ENCODE measurements around the gene METTL2B.
"Not testable (repeated sequence)": the region's sequence is repeated elsewhere in the genome, so short reads cannot be mapped to it uniquely, and the experiment has no call there.

Gene METTL2B

GRCh38 chr7:128456255-128456725, 20.3 kb upstream of the METTL2B start:
- H3K27ac ChIP-seq (ENCODE audit: low read depth, low read length) = peak overlapping the region; percentile 84
- peaks cover 36% of the 10 kb centered on the region for H3K4me1 ChIP-seq (ENCODE audit: control insufficient read depth, insufficient read depth, low read length)

GRCh38 chr7:128457385-128457784, 19.2 kb upstream of the METTL2B start:
- H3K27ac ChIP-seq (ENCODE audit: low read depth, low read length); H3K9ac ChIP-seq (ENCODE audit: low read length); H3K27me3 ChIP-seq (ENCODE audit: control insufficient read depth, insufficient read depth, low read length); H3K9me3 ChIP-seq (ENCODE audit: control insufficient read depth, insufficient read depth, low read depth, low read length): not testable (repeated sequence)
- Histone ChIP-seq H3K36me3 (ENCODE audit: control insufficient read depth, insufficient read depth, low read length) (peaks cover 17% of the 10 kb centered on the region), H3K4me1 (ENCODE audit: control insufficient read depth, insufficient read depth, low read length) (peaks cover 30% of the 10 kb centered on the region), H3K4me3 (ENCODE audit: low read depth, low read length) (peak overlapping the region; percentile 96)

More at GRCh38 chr7:128456255-128456725, 20.3 kb upstream of the METTL2B start:
- Histone ChIP-seq H3K4me3 (ENCODE audit: low read depth, low read length) (peak overlapping the region; percentile 96), H3K27me3 (ENCODE audit: control insufficient read depth, insufficient read depth, low read length) (no peaks in the 10 kb centered on the region), H3K36me3 (ENCODE audit: control insufficient read depth, insufficient read depth, low read length) (peaks cover 16% of the 10 kb centered on the region), H3K9ac (ENCODE audit: low read length) (peak overlapping the region; percentile 95), H3K9me3 (ENCODE audit: control insufficient read depth, insufficient read depth, low read depth, low read length) (no peaks in the 10 kb centered on the region)

GRCh38 chr7:128458956-128459355, 17.6 kb upstream of the METTL2B start:
- Histone ChIP-seq H3K27ac (ENCODE audit: low read depth, low read length) (no peak overlapping the region), H3K36me3 (ENCODE audit: control insufficient read depth, insufficient read depth, low read length) (peaks cover 19% of the 10 kb centered on the region), H3K27me3 (ENCODE audit: control insufficient read depth, insufficient read depth, low read length) (no peaks in the 10 kb centered on the region), H3K9ac (ENCODE audit: low read length) (no peak overlapping the region), H3K9me3 (ENCODE audit: control insufficient read depth, insufficient read depth, low read depth, low read length) (0 out of 2 replicates have a peak, but pooled peaks cover 6% of the 10 kb centered on the region), H3K4me1 (ENCODE audit: control insufficient read depth, insufficient read depth, low read length) (peaks cover 24% of the 10 kb centered on the region), H3K4me3 (ENCODE audit: low read depth, low read length) (no peak overlapping the region)

- Histone ChIP-seq H3K27ac (ENCODE audit: low read depth, low read length) (no peak overlapping the region), H3K4me1 (ENCODE audit: control insufficient read depth, insufficient read depth, low read length) (peaks cover 21% of the 10 kb centered on the region), H3K9me3 (ENCODE audit: control insufficient read depth, insufficient read depth, low read depth, low read length) (0 out of 2 replicates have a peak, but pooled peaks cover 6% of the 10 kb centered on the region), H3K9ac (ENCODE audit: low read length) (no peak overlapping the region), H3K36me3 (ENCODE audit: control insufficient read depth, insufficient read depth, low read length) (peaks cover 19% of the 10 kb centered on the region), H3K4me3 (ENCODE audit: low read depth, low read length) (no peak overlapping the region), H3K27me3 (ENCODE audit: control insufficient read depth, insufficient read depth, low read length) (no peaks in the 10 kb centered on the region)
Observed at GRCh38 chr7:128459394-128459878, 17.1 kb upstream of the METTL2B start.

- H3K9me3 ChIP-seq (ENCODE audit: control insufficient read depth, insufficient read depth, low read depth, low read length) = 0 out of 2 replicates have a peak, but pooled peaks cover 6% of the 10 kb centered on the region
- H3K27me3 ChIP-seq (ENCODE audit: control insufficient read depth, insufficient read depth, low read length) = no peaks in the 10 kb centered on the region
- H3K9ac ChIP-seq (ENCODE audit: low read length) = no peak overlapping the region
- peaks cover 6% of the 10 kb centered on the region; the same call in 1 of the 2 replicates for H3K4me1 ChIP-seq (ENCODE audit: control insufficient read depth, insufficient read depth, low read length)
- no peak overlapping the region for H3K4me3 ChIP-seq (ENCODE audit: low read depth, low read length)
- H3K27ac ChIP-seq (ENCODE audit: low read depth, low read length) = no peak overlapping the region
- H3K36me3 ChIP-seq (ENCODE audit: control insufficient read depth, insufficient read depth, low read length) = peaks cover 13% of the 10 kb centered on the region
Observed at GRCh38 chr7:128462460-128462859, 14.1 kb upstream of the METTL2B start.

GRCh38 chr7:128463345-128463744, 13.2 kb upstream of the METTL2B start:
- not testable (repeated sequence) for H3K4me3 ChIP-seq (ENCODE audit: low read depth, low read length); H3K9ac ChIP-seq (ENCODE audit: low read length); H3K4me1 ChIP-seq (ENCODE audit: control insufficient read depth, insufficient read depth, low read length); H3K9me3 ChIP-seq (ENCODE audit: control insufficient read depth, insufficient read depth, low read depth, low read length); H3K27me3 ChIP-seq (ENCODE audit: control insufficient read depth, insufficient read depth, low read length); H3K27ac ChIP-seq (ENCODE audit: low read depth, low read length); H3K36me3 ChIP-seq (ENCODE audit: control insufficient read depth, insufficient read depth, low read length)

GRCh38 chr7:128463933-128464332, 12.6 kb upstream of the METTL2B start:
- H3K9ac ChIP-seq (ENCODE audit: low read length); H3K27me3 ChIP-seq (ENCODE audit: control insufficient read depth, insufficient read depth, low read length); H3K36me3 ChIP-seq (ENCODE audit: control insufficient read depth, insufficient read depth, low read length); H3K4me1 ChIP-seq (ENCODE audit: control insufficient read depth, insufficient read depth, low read length); H3K4me3 ChIP-seq (ENCODE audit: low read depth, low read length); H3K9me3 ChIP-seq (ENCODE audit: control insufficient read depth, insufficient read depth, low read depth, low read length); H3K27ac ChIP-seq (ENCODE audit: low read depth, low read length): not testable (repeated sequence)

- H3K4me3 ChIP-seq (ENCODE audit: low read depth, low read length); H3K27me3 ChIP-seq (ENCODE audit: control insufficient read depth, insufficient read depth, low read length); H3K36me3 ChIP-seq (ENCODE audit: control insufficient read depth, insufficient read depth, low read length); H3K4me1 ChIP-seq (ENCODE audit: control insufficient read depth, insufficient read depth, low read length); H3K9ac ChIP-seq (ENCODE audit: low read length); H3K27ac ChIP-seq (ENCODE audit: low read depth, low read length); H3K9me3 ChIP-seq (ENCODE audit: control insufficient read depth, insufficient read depth, low read depth, low read length): not testable (repeated sequence)
Observed at GRCh38 chr7:128466871-128467270, 9.7 kb upstream of the METTL2B start.

- Histone ChIP-seq H3K36me3 (ENCODE audit: control insufficient read depth, insufficient read depth, low read length) (peaks cover 27% of the 10 kb centered on the region), H3K4me3 (ENCODE audit: low read depth, low read length) (peak overlapping the region; percentile 87), H3K9ac (ENCODE audit: low read length) (peak overlapping the region; percentile 92)
- H3K27ac ChIP-seq (ENCODE audit: low read depth, low read length); H3K4me1 ChIP-seq (ENCODE audit: control insufficient read depth, insufficient read depth, low read length); H3K27me3 ChIP-seq (ENCODE audit: control insufficient read depth, insufficient read depth, low read length); H3K9me3 ChIP-seq (ENCODE audit: control insufficient read depth, insufficient read depth, low read depth, low read length): not testable (repeated sequence)
Observed at GRCh38 chr7:128477336-128477690, 765 bp downstream of the METTL2B start.

GRCh38 chr7:128479082-128479481, 2.5 kb downstream of the METTL2B start:
- H3K9ac ChIP-seq (ENCODE audit: low read length); H3K4me1 ChIP-seq (ENCODE audit: control insufficient read depth, insufficient read depth, low read length); H3K9me3 ChIP-seq (ENCODE audit: control insufficient read depth, insufficient read depth, low read depth, low read length); H3K27me3 ChIP-seq (ENCODE audit: control insufficient read depth, insufficient read depth, low read length); H3K4me3 ChIP-seq (ENCODE audit: low read depth, low read length); H3K27ac ChIP-seq (ENCODE audit: low read depth, low read length): not testable (repeated sequence)
- H3K36me3 ChIP-seq (ENCODE audit: control insufficient read depth, insufficient read depth, low read length) = peaks cover 35% of the 10 kb centered on the region

GRCh38 chr7:128488134-128488533, 11.6 kb downstream of the METTL2B start:
- H3K4me3 ChIP-seq (ENCODE audit: low read depth, low read length); H3K9ac ChIP-seq (ENCODE audit: low read length); H3K27ac ChIP-seq (ENCODE audit: low read depth, low read length); H3K9me3 ChIP-seq (ENCODE audit: control insufficient read depth, insufficient read depth, low read depth, low read length); H3K4me1 ChIP-seq (ENCODE audit: control insufficient read depth, insufficient read depth, low read length); H3K27me3 ChIP-seq (ENCODE audit: control insufficient read depth, insufficient read depth, low read length): not testable (repeated sequence)
- H3K36me3 ChIP-seq (ENCODE audit: control insufficient read depth, insufficient read depth, low read length) = peaks cover 28% of the 10 kb centered on the region

GRCh38 chr7:128497405-128497804, 20.9 kb downstream of the METTL2B start:
- Histone ChIP-seq H3K36me3 (ENCODE audit: control insufficient read depth, insufficient read depth, low read length) (peaks cover 66% of the 10 kb centered on the region), H3K9me3 (ENCODE audit: control insufficient read depth, insufficient read depth, low read depth, low read length) (no peaks in the 10 kb centered on the region), H3K4me3 (ENCODE audit: low read depth, low read length) (no peak overlapping the region), H3K4me1 (ENCODE audit: control insufficient read depth, insufficient read depth, low read length) (no peaks in the 10 kb centered on the region), H3K27ac (ENCODE audit: low read depth, low read length) (no peak overlapping the region), H3K27me3 (ENCODE audit: control insufficient read depth, insufficient read depth, low read length) (no peaks in the 10 kb centered on the region), H3K9ac (ENCODE audit: low read length) (no peak overlapping the region)

Data from HUES6 (cell line).